VCaP (cell line): ENCODE data around the gene COL20A1.

Experiments used
- H3K27ac ChIP-seq: fragments of 450-650 bp; 2 replicates; pipeline ENCODE4 v1.5.1; 2017
- CTCF ChIP-seq: fragments of 450-650 bp; conservative IDR thresholded peaks from 2 replicates; pipeline ENCODE4 v1.5.1; 2017; ENCODE audit warnings: mild to moderate bottlenecking, moderate library complexity

The COL20A1 gene

DNA sequence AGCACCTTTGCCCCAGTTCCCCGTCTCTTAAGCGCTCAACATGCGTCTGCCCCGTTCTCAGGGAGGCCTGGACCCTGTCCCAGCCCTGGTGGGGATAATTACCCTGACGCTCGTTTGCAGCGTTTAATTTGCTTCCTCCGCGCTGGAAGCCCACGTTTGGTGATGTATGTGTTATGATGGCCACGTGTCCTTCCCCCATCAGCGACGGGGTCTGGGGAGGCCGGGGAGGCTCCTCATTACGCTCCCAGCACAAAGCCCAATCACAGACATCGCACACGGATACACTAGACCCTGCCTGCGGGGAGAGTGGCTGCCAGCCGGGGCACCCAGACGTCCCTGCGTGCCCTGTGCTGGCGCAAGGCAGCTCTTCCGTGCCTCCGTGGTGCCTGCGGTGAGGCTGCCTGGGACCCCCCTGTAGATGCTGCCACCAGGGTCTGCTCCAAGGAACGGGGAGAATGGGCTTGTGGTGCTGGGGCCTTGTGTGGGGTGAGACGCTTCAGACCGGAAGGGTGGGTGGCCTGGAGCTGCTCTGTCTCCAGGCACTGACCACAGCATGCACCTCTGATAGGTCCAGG lies 78.4 kb downstream of the COL20A1 start:
- no peak overlapping the region for H3K27ac ChIP-seq
- TF ChIP-seq CTCF = no peak

- no peak overlapping the region for H3K27ac ChIP-seq
- TF ChIP-seq CTCF = no peak
Measured at GRCh38 chr20:63372971-63373885, 80.2 kb downstream of the COL20A1 start.

- TF ChIP-seq CTCF = no peak
Measured at GRCh38 chr20:63373996-63374395, 81.0 kb downstream of the COL20A1 start.

GRCh38 chr20:63374504-63374903 lies 81.5 kb downstream of the COL20A1 start:
- TF ChIP-seq CTCF = no peak

More at GRCh38 chr20:63373996-63374395, 81.0 kb downstream of the COL20A1 start:
- no peak overlapping the region for H3K27ac ChIP-seq

DNA sequence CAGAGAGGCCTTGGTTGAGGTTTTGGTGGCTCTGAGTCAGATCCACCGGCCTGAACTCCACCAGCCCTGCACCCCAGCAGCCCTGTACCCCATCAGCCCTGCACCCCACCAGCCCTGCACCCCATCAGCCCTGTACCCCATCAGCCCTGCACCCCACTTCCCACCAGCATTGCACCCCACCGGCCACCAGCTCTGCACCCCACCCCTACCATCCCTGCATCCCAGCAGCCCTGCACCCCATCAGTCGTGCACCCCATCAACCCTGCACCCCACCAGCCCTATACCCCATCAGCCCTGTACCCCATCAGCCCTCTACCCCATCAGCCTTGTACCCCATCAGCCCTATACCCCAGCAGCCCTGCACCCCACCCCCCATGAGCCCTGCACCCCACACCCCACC lies 82.5 kb downstream of the COL20A1 start:
- no peak for TF ChIP-seq CTCF
- no peak overlapping the region for H3K27ac ChIP-seq

More at GRCh38 chr20:63374504-63374903, 81.5 kb downstream of the COL20A1 start:
- no peak overlapping the region for H3K27ac ChIP-seq

GRCh38 chr20:63376283-63377250 lies 83.6 kb downstream of the COL20A1 start:
- no peak overlapping the region for H3K27ac ChIP-seq
- TF ChIP-seq CTCF = no peak
